ENCODE measurements around the gene APOL6. TPM values are rescaled to one million over a fixed set of nuclear protein-coding genes. Genes with fewer than 3 reads are reported as not detected.

APOL6 gene
- total and polyA plus RNA-seq, 10 of the 15 experiments (the other 5 are each of a cell fraction or from before 2014, with no cell fraction given): 4.3 to 22.9 (median 9.3) TPM

- ChIA-PET CTCF (interaction anchor here (0.9 to 2.0 kb wide), 5 partner anchors 13 to 271 kb away, joined by 3 to 9 read pairs (median 5); no protein-coding TSS in a partner anchor), POLR2A (no interaction called here), RAD21 (ENCODE audit: unreplicated experiment) (interaction anchor here (1.0 to 2.6 kb wide), 2 partner anchors 269 to 271 kb away, joined by 3 to 11 read pairs; no protein-coding TSS in a partner anchor), SMC1A (ENCODE audit: uncharacterized antibody, unreplicated experiment) (interaction anchor here (0.9 to 1.6 kb wide), 6 partner anchors 11 to 270 kb away, joined by 3 to 4 read pairs (median 3); no protein-coding TSS in a partner anchor)
- in situ Hi-C loops (cut with MboI): loop anchor here (5.0 kb wide), 3 partner anchors 269 to 501 kb away; no protein-coding TSS in a partner anchor
- H3K9ac ChIP-seq (ENCODE audit: control insufficient read depth, insufficient read depth, low read length): no peak overlapping the region
- H3K9me3 ChIP-seq (replicated peaks; ENCODE audit: control insufficient read depth, insufficient read depth, low read length): no peaks in the 10 kb centered on the region
- no TSS peak for BruUV-seq (replicated peaks)
- intact Hi-C loops (cut with micrococcal nuclease; ENCODE audit: unreplicated experiment): no loop called here
- FAIRE-seq (no peak), ATAC-seq (no peak), DNase-seq (ENCODE audit: low read depth, low spot score) (no peak)
- no peaks in the 10 kb centered on the region for H3K79me2 ChIP-seq (ENCODE audit: control insufficient read depth, insufficient read depth, low read length)
- no peaks in the 10 kb centered on the region for H3K36me3 ChIP-seq (ENCODE audit: control insufficient read depth in 2 of 2, insufficient read depth in 2 of 2, low read length in 1 of 2)
- H3K4me3 ChIP-seq: no peak overlapping the region
- WGBS (ENCODE audit: insufficient coverage, insufficient replicate concordance, low lambda C conversion rate, missing lambda C conversion rate): 46% methylated on average over 6 of the region's 6 CpGs
- H3K27me3 ChIP-seq (replicated peaks in 1 of 2; ENCODE audit: control insufficient read depth in 2 of 2, insufficient read depth in 2 of 2, low read length in 1 of 2): peaks cover 0 to 1% of the 10 kb centered on the region in 2 experiments; a peak in 2 of 4 replicates
- no peaks in the 10 kb centered on the region for H4K20me1 ChIP-seq (ENCODE audit: control insufficient read depth, insufficient read depth)
- TF ChIP-seq ZNF274 (IDR thresholded peaks at IDR 0.05; ENCODE audit: insufficient read depth, insufficient read length) (no peak), TARDBP (IDR thresholded peaks at IDR 0.05; ENCODE audit: borderline replicate concordance) (no peak), RELB (IDR thresholded peaks at IDR 0.05; ENCODE audit: low read depth) (no peak), HDAC6 (IDR thresholded peaks at IDR 0.05; ENCODE audit: unreplicated experiment) (no peak), ZNF217 (IDR thresholded peaks at IDR 0.05) (no peak), ZNF622 (IDR thresholded peaks at IDR 0.05) (no peak), SUZ12 (IDR thresholded peaks at IDR 0.05; ENCODE audit: unreplicated experiment) (no peak), MXI1 (IDR thresholded peaks at IDR 0.05; ENCODE audit: low read depth, low read length) (no peak), HDAC2 (IDR thresholded peaks at IDR 0.05) (no peak), ASH2L (IDR thresholded peaks at IDR 0.05; ENCODE audit: borderline replicate concordance, low read depth) (no peak), STAT1 (conservative IDR thresholded peaks at IDR 0.05) (no peak)
- H3K27ac ChIP-seq (ENCODE audit: control insufficient read depth, insufficient read depth): no peak overlapping the region
- no peaks in the 10 kb centered on the region for H3K4me1 ChIP-seq (ENCODE audit: control insufficient read depth, insufficient read depth, low read length)
- no peak overlapping the region for H3K4me2 ChIP-seq (ENCODE audit: control insufficient read depth, insufficient read depth)
- no peak overlapping the region for H2AFZ ChIP-seq (ENCODE audit: control insufficient read depth, low read depth, low read length)
Observed at GRCh38 chr22:35621451-35621850, 26.8 kb upstream of the APOL6 start.
